Karpas-422 (cell line): ENCODE results near the gene P2RY6. TPM values are rescaled to one million over a fixed set of nuclear protein-coding genes. Genes with fewer than 3 reads are reported as not detected.

Experiments
- DNase-seq: peaks from one replicate; pipeline ENCODE4 v3.0.0-alpha.2; 2015
- H2AFZ ChIP-seq: fragments of 200-600 bp; sonication (generic); 2 replicates; pipeline ENCODE4 v1.6.1; 2014; ENCODE audit warnings: antibody characterized with exemption, low read length, mixed read lengths
- H3K27ac ChIP-seq: fragments of 200-600 bp; sonication (generic); 2 replicates; pipeline ENCODE4 v1.5.1; 2014; ENCODE audit warnings: mild to moderate bottlenecking, low read length, moderate library complexity
- H3K27me3 ChIP-seq: fragments of 200-600 bp; sonication (generic); 2 replicates; pipeline ENCODE4 v1.6.1; 2014; ENCODE audit warnings: low read length, mixed read lengths
- H3K36me3 ChIP-seq: fragments of 200-600 bp; sonication (generic); 2 replicates; pipeline ENCODE4 v1.6.1; 2014; ENCODE audit warnings: low read length, mixed read lengths; ENCODE audit not compliant: insufficient read depth
- H3K4me1 ChIP-seq: fragments of 200-600 bp; sonication (generic); 2 replicates; pipeline ENCODE4 v1.6.1; 2014; ENCODE audit warnings: mild to moderate bottlenecking, low read length, mixed read lengths
- H3K4me2 ChIP-seq: fragments of 200-600 bp; sonication (generic); 2 replicates; pipeline ENCODE4 v1.6.1; 2014; ENCODE audit warnings: low read length, low read depth, mild to moderate bottlenecking; ENCODE audit not compliant: poor library complexity, severe bottlenecking
- H3K4me3 ChIP-seq: fragments of 200-600 bp; sonication (generic); 2 replicates; pipeline ENCODE4 v1.5.1; 2014; ENCODE audit warnings: mild to moderate bottlenecking, antibody characterized with exemption, low read length, mixed read lengths
- H3K79me2 ChIP-seq: fragments of 200-600 bp; sonication (generic); 2 replicates; pipeline ENCODE4 v1.6.1; 2014; ENCODE audit warnings: mild to moderate bottlenecking, low read length, mixed read lengths
- H3K9ac ChIP-seq: fragments of 200-600 bp; sonication (generic); 2 replicates; pipeline ENCODE4 v1.6.0; 2014; ENCODE audit warnings: low read length
- H3K9me2 ChIP-seq: fragments of 200-600 bp; sonication (generic), shearing (Covaris generic); replicated peaks from 2 replicates; pipeline ENCODE4 v1.6.0; 2014; ENCODE audit warnings: mild to moderate bottlenecking, low read length, moderate library complexity; ENCODE audit not compliant: insufficient read depth
- H3K9me3 ChIP-seq: fragments of 300-700, 200-600 bp; sonication (generic); 2 replicates; pipeline ENCODE4 v1.6.1; 2014; ENCODE audit warnings: low read length, mixed read lengths
- H4K20me1 ChIP-seq: fragments of 200-600 bp; sonication (generic); 2 replicates; pipeline ENCODE4 v1.6.1; 2014; ENCODE audit warnings: mild to moderate bottlenecking, antibody characterized with exemption, low read length, low read depth; ENCODE audit not compliant: insufficient read depth
- total RNA-seq: library from RNA; depleted of rRNA; stranded (reverse); fragments of >200 nt; shearing (Covaris generic); gene quantifications from 2 replicates; pipeline ENCODE4 v1.2.3, GENCODE V29; 2014; ENCODE audit warnings: low replicate concordance

Gene P2RY6
- total RNA-seq, 1 experiment from 2014 or later = not detected

DNA sequence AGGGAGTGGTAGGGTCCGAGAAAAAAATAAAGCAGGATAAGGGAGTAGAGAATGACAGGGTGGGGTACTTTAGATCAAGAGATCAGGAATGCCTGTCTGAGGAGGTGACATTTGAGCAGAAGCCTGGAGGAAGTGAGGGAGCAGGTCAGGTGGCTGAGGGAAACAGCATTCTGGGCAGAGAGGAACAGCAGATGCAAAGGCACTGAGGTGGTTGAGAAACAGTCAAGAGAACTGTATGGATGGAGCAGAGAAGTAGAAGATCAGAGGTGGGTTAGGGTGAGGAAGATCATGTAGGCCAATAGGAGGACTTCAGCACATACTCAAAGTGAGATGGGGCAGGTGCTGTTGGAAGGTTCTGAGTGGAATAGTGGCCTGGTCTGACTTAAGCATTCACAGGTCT is 44.3 kb downstream of the P2RY6 start:
- no peaks in the 10 kb centered on the region for H3K9me3 ChIP-seq
- no peaks in the 10 kb centered on the region for H3K9me2 ChIP-seq
- H2AFZ ChIP-seq = no peak overlapping the region
- H3K4me3 ChIP-seq = no peak overlapping the region
- no peaks in the 10 kb centered on the region for H3K36me3 ChIP-seq
- H3K4me2 ChIP-seq = no peak overlapping the region
- DNase-seq = no peak
- no peak overlapping the region for H3K27ac ChIP-seq
- H3K9ac ChIP-seq = no peak overlapping the region
- no peaks in the 10 kb centered on the region for H4K20me1 ChIP-seq
- no peaks in the 10 kb centered on the region for H3K4me1 ChIP-seq
- no peaks in the 10 kb centered on the region for H3K79me2 ChIP-seq
- no peaks in the 10 kb centered on the region for H3K27me3 ChIP-seq

DNA sequence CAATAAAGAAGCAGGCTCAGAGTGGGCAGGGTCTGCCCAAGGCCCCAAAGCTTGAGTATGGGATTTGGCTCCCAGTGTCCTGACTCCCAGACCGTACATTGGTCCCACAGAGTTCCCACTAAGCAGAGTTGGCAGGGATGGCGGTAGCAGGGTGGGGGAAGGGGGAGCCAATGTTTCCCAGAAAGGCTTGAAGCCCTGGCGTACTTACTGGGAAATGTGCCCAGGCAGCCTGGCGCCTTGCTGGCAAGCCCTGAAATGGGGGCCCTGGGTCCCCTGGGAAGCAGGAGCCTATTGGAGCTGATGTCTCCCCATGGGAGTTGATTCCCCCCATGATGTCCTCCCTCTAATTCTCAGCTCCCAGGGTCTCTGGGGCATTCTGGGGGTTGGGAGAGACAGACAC is 45.2 kb downstream of the P2RY6 start:
- no peak overlapping the region for H3K4me3 ChIP-seq
- H4K20me1 ChIP-seq = no peaks in the 10 kb centered on the region
- H3K36me3 ChIP-seq = no peaks in the 10 kb centered on the region
- no peaks in the 10 kb centered on the region for H3K9me3 ChIP-seq
- no peak overlapping the region for H2AFZ ChIP-seq
- no peak overlapping the region for H3K4me2 ChIP-seq
- no peak overlapping the region for H3K9ac ChIP-seq
- peaks cover 3% of the 10 kb centered on the region; the same call in 1 of the 2 replicates for H3K4me1 ChIP-seq
- H3K27ac ChIP-seq = no peak overlapping the region
- DNase-seq = no peak
- no peaks in the 10 kb centered on the region for H3K27me3 ChIP-seq
- no peaks in the 10 kb centered on the region for H3K79me2 ChIP-seq
- H3K9me2 ChIP-seq = no peaks in the 10 kb centered on the region

DNA sequence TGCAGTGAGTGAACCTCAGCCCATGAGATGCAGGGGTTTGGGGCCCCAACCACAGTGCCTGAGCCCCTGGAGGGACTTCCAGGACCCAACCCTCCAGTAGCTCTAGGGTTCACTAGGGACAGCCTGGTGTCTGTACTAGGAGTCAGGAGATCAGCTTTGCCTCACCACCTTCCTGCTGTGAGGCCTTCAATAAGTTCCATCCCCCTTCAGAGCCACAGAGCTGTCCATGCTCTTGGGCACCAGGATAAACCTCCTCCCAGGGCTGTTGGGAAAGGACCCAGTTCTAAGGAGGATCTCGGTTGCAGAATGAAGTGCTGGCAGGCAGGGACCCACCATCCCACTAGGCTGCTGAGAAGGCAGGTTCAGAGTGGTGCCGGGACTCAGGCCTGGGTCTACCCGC is 45.7 kb downstream of the P2RY6 start:
- Histone ChIP-seq H3K79me2 (no peaks in the 10 kb centered on the region), H3K9me2 (no peaks in the 10 kb centered on the region), H3K4me2 (no peak overlapping the region)

GRCh38 chr11:73318501-73319011 is 46.4 kb downstream of the P2RY6 start:
- no peaks in the 10 kb centered on the region for H3K27me3 ChIP-seq
- H3K4me3 ChIP-seq = no peak overlapping the region
- no peaks in the 10 kb centered on the region for H4K20me1 ChIP-seq
- no peak overlapping the region for H2AFZ ChIP-seq
- H3K9me3 ChIP-seq = no peaks in the 10 kb centered on the region
- H3K36me3 ChIP-seq = no peaks in the 10 kb centered on the region
- H3K27ac ChIP-seq = no peak overlapping the region
- peaks cover 3% of the 10 kb centered on the region; the same call in 1 of the 2 replicates for H3K4me1 ChIP-seq
- DNase-seq = no peak
- no peak overlapping the region for H3K9ac ChIP-seq
- H3K4me2 ChIP-seq = no peak overlapping the region
- H3K9me2 ChIP-seq = no peaks in the 10 kb centered on the region
- no peaks in the 10 kb centered on the region for H3K79me2 ChIP-seq

More for the DNA sequence above, 45.7 kb downstream of the P2RY6 start:
- Histone ChIP-seq H3K9me3 (no peaks in the 10 kb centered on the region), H3K4me1 (peaks cover 3% of the 10 kb centered on the region; the same call in 1 of the 2 replicates), H4K20me1 (no peaks in the 10 kb centered on the region), H3K27ac (no peak overlapping the region), H3K36me3 (no peaks in the 10 kb centered on the region), H3K27me3 (no peaks in the 10 kb centered on the region), H3K9ac (no peak overlapping the region), H2AFZ (no peak overlapping the region), H3K4me3 (no peak overlapping the region)
- DNase-seq = no peak

DNA sequence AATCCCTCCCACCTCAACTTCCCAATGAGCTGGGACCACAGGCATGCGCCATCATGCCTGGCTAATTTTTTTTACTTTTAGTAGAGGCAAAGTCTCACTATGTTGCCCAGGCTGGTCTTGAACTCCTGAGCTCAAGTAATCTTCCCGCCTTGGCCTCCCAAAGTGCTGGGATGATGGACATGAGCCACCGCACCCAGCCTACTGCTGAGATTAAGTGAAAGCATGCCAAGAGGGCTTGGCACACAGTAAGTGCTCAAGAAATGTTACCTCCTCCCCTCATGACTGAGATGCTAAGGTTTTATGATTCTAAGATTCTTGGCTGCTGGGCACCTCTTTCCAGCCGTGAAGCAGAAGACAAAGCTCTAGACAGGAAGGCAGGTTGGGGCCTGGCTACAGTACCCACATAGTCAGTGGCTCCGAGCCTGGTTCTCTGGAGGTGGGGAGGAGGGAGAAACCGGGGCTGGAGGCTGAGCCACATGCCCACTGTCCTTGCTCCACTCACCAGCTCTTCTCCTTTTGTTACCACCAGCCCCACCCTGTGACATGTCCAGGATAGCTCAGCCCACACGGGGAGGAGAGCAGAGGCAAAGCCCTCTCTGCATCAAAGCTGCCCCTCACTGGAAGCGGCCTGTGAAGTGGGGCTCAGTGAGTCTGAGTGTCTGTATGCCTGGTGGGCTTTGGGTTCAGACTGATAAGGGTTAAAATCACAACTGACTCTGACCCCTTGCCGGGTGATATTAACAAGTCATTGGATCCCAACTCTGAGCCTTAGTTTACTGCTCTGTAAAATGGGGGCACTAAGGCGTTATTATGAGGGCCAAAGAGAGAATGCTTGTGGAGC is 48.8 kb downstream of the P2RY6 start:
- H2AFZ ChIP-seq = no peak overlapping the region
- H3K9me2 ChIP-seq = no peaks in the 10 kb centered on the region
- H3K27me3 ChIP-seq = no peaks in the 10 kb centered on the region
- no peak overlapping the region for H3K4me3 ChIP-seq
- DNase-seq = no peak
- no peak overlapping the region for H3K4me2 ChIP-seq
- no peak overlapping the region for H3K9ac ChIP-seq
- H3K9me3 ChIP-seq = no peaks in the 10 kb centered on the region
- no peaks in the 10 kb centered on the region for H3K79me2 ChIP-seq
- no peaks in the 10 kb centered on the region for H3K36me3 ChIP-seq
- peaks cover 13% of the 10 kb centered on the region for H3K4me1 ChIP-seq
- no peak overlapping the region for H3K27ac ChIP-seq
- no peaks in the 10 kb centered on the region for H4K20me1 ChIP-seq

DNA sequence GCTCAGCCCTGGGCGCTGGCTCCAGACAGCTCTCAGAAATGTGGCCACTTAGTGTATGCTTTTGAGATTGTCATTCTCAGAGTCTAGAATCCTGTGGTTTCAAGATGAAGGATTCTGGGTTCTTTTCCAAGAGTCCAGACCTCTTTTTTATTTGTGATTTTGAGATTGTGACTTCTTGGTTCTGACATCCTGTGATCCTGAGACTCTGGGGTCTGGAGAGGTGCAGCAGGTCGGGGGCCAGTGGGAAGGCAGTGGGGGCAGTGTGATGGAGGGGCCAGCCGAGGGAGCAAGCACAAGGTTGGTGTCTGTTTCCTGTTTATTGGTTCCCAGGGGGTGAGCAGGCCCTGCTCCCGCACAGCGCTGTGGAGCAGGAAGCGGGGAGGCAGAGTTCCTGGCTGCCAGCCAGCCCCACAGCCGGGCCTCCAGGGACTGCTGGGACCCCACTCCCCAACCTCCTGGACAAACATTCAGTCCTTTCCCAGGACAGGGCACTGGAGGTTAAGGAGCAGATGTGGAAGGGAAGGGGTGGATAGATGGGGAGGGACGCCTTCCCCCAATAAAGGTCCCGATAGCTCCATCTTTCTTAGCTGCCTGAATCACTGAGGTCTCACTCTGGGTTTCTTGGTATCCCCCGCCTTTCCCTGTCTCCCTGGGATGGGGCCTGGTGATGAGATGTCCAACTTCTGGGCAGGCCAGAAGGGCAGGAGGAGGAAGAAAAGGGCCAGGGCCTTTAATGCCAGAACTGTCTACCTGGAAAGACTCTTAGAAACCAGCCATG is 49.7 kb downstream of the P2RY6 start:
- H3K9ac ChIP-seq = no peak overlapping the region
- H3K79me2 ChIP-seq = no peaks in the 10 kb centered on the region
- H3K27me3 ChIP-seq = no peaks in the 10 kb centered on the region
- no peak overlapping the region for H3K4me2 ChIP-seq
- no peak overlapping the region for H2AFZ ChIP-seq
- H3K9me3 ChIP-seq = no peaks in the 10 kb centered on the region
- H3K36me3 ChIP-seq = no peaks in the 10 kb centered on the region
- H3K4me1 ChIP-seq = peaks cover 17% of the 10 kb centered on the region
- H3K9me2 ChIP-seq = no peaks in the 10 kb centered on the region
- H3K4me3 ChIP-seq = no peak overlapping the region
- no peaks in the 10 kb centered on the region for H4K20me1 ChIP-seq
- H3K27ac ChIP-seq = no peak overlapping the region
- DNase-seq = no peak

- no peak for DNase-seq
- Histone ChIP-seq H4K20me1 (no peaks in the 10 kb centered on the region), H3K9ac (no peak overlapping the region), H3K9me2 (no peaks in the 10 kb centered on the region), H3K79me2 (no peaks in the 10 kb centered on the region), H3K4me1 (peaks cover 22% of the 10 kb centered on the region), H3K4me2 (no peak overlapping the region), H3K9me3 (no peaks in the 10 kb centered on the region), H3K36me3 (no peaks in the 10 kb centered on the region), H3K27ac (no peak overlapping the region), H3K27me3 (no peaks in the 10 kb centered on the region), H2AFZ (no peak overlapping the region), H3K4me3 (no peak overlapping the region)
These were observed 50.5 kb downstream of the P2RY6 start for GRCh38 chr11:73322382-73323306.
